ENCODE results near the gene CFAP157. TPM values are rescaled to one million over a fixed set of nuclear protein-coding genes. Genes with fewer than 3 reads are reported as not detected.

Gene CFAP157
- total and polyA plus RNA-seq, 2 donors from 2014 or later = 0.41 to 2.9 TPM

DNA sequence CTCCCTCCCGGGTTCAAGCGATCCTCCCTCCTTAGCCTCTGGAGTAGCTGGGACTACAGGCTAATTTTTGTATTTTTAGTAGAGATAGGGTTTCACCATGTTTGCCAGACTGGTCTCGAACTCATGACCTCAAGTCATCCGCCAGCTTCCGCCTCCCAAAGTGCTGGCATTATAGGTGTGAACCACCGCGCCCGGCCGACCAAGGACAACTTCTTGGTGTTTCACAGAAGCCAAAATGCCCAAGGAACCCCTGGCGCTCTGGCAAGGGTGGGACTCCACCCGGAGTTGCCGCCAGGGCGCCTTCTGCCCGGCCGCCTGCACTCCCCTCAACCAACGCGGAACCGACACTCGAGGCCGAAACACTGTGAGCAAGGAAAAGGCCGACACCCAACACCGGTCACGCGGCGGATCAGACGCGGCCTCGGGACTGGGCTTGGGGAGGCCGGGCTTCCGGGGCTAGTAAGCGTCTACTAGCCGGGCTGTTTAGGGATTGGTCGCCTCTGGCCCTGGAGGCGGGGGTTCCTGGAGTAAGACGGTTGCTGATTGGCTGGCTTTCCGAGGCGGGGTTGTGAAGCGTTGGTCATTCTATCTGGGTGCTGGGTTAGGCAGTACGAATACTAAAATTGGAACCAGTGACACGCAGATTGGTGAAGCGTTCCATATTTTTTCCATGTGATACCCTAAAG is 7.7 kb upstream of the CFAP157 start:
- H3K9ac ChIP-seq (ENCODE audit: low read length in 3 of 3) = peak overlapping the region in 1 of 3 donors; percentile 34
- peak; percentile 1 for TF ChIP-seq CTCF (IDR thresholded peaks at IDR 0.05; ENCODE audit: borderline replicate concordance, extremely low read depth, insufficient read depth)
- no peaks in the 10 kb centered on the region for H3K27me3 ChIP-seq (ENCODE audit: control insufficient read depth, insufficient read depth, low read length)
- H3K27ac ChIP-seq (ENCODE audit: low read depth in 2 of 2, low read length in 2 of 2) = peak overlapping the region; percentile 83 to 89
- no peaks in the 10 kb centered on the region for H3K9me3 ChIP-seq (ENCODE audit: control insufficient read depth in 2 of 3, insufficient read depth in 1 of 3, low read length in 3 of 3)
- peak overlapping the region; percentile 26 to 52 (median 30) for H3K4me3 ChIP-seq (ENCODE audit: low read length in 3 of 3)
- no peaks in the 10 kb centered on the region for H3K36me3 ChIP-seq (ENCODE audit: control insufficient read depth in 2 of 3, insufficient read depth in 3 of 3, low read length in 3 of 3)
- intact Hi-C loops (cut with DNase I) = no loop called here
- FAIRE-seq (peak; percentile 86), DNase-seq (peak; percentile 96 to 99 (median 97))
- peaks cover 0 to 8% (median 0%) of the 10 kb centered on the region in 3 donors for H3K4me1 ChIP-seq (ENCODE audit: control insufficient read depth in 2 of 3, insufficient read depth in 2 of 3, low read depth in 1 of 3, low read length in 3 of 3)

DNA sequence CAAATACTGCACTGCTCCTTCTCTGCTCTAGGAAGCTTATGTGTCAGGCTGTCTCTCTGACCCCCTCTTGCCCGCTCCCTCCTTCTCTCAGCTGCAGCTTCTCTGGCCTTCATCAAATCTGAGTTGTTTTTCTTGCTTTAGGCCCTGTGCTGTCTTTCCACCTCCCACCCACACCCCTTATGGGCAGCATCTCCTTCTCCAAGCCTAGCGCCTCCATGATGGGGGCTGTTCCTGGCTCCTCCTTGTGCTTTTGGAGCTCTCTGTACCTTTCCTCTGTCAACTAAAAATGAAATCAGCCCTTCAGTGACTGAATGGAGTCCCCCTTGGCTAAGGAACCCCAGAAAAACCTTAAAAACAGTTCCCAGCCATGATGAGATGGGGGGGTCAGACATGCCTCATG is 6.6 kb upstream of the CFAP157 start:
- DNase-seq (no peak), FAIRE-seq (no peak)
- Histone ChIP-seq H3K4me1 (ENCODE audit: control insufficient read depth in 2 of 3, insufficient read depth in 2 of 3, low read depth in 1 of 3, low read length in 3 of 3) (peaks cover 0 to 8% (median 0%) of the 10 kb centered on the region in 3 donors), H3K4me3 (ENCODE audit: low read length in 3 of 3) (no peak overlapping the region), H3K9me3 (ENCODE audit: control insufficient read depth in 2 of 3, insufficient read depth in 1 of 3, low read length in 3 of 3) (no peaks in the 10 kb centered on the region), H3K36me3 (ENCODE audit: control insufficient read depth in 2 of 3, insufficient read depth in 3 of 3, low read length in 3 of 3) (no peaks in the 10 kb centered on the region), H3K27ac (ENCODE audit: low read depth in 2 of 2, low read length in 2 of 2) (no peak overlapping the region), H3K9ac (ENCODE audit: low read length in 3 of 3) (no peak overlapping the region), H3K27me3 (ENCODE audit: control insufficient read depth, insufficient read depth, low read length) (no peaks in the 10 kb centered on the region)
- TF ChIP-seq CTCF (IDR thresholded peaks at IDR 0.05; ENCODE audit: borderline replicate concordance, extremely low read depth, insufficient read depth) = no peak
- intact Hi-C loops (cut with DNase I) = no loop called here

DNA sequence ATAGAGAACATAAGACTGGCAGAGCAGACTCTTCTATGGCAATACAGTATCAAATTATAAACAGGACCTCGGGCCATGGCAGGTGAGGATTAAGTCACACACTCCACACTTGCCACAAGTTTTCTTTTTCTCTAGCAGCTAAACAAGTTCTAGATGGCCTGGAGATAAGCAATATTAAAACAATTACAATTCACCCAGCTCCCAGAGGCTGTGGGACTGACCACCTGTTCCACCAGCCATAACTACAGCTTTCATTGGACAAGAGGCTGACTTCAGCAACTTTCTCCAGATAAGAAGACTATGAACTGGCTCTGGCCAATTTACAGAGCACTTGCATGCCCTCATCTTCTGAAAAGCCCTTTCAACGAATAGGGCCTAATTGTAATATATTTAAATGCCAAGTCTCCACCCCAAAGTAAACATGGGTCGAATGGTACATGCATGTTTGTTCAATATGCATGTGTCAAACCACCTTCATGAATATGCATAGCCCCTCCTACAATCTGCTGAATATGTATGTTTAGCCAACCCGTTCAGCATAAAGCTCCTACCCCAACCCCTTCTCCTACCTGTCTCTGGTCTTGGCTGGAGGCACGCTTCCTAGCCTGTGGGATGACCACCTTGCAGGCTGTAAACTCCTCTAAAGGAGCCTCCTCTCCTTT is 6.1 kb upstream of the CFAP157 start:
- H3K9me3 ChIP-seq (ENCODE audit: control insufficient read depth in 2 of 3, insufficient read depth in 1 of 3, low read length in 3 of 3) = no peaks in the 10 kb centered on the region
- H3K4me3 ChIP-seq (ENCODE audit: low read length in 3 of 3) = no peak overlapping the region
- no peaks in the 10 kb centered on the region for H3K36me3 ChIP-seq (ENCODE audit: control insufficient read depth in 2 of 3, insufficient read depth in 3 of 3, low read length in 3 of 3)
- peaks cover 0 to 8% (median 0%) of the 10 kb centered on the region in 3 donors for H3K4me1 ChIP-seq (ENCODE audit: control insufficient read depth in 2 of 3, insufficient read depth in 2 of 3, low read depth in 1 of 3, low read length in 3 of 3)
- FAIRE-seq (no peak), DNase-seq (peak in 3 of 5 donors; percentile 4 to 49 (median 34))
- no peaks in the 10 kb centered on the region for H3K27me3 ChIP-seq (ENCODE audit: control insufficient read depth, insufficient read depth, low read length)
- intact Hi-C loops (cut with DNase I) = no loop called here
- no peak overlapping the region for H3K27ac ChIP-seq (ENCODE audit: low read depth in 2 of 2, low read length in 2 of 2)
- no peak overlapping the region for H3K9ac ChIP-seq (ENCODE audit: low read length in 3 of 3)
- no peak for TF ChIP-seq CTCF (IDR thresholded peaks at IDR 0.05; ENCODE audit: borderline replicate concordance, extremely low read depth, insufficient read depth)

All from kidney (tissue), 14 donors.